Prostate gland (tissue), 2 donors: ENCODE data around the gene INPP5K. TPM values are rescaled to one million over a fixed set of nuclear protein-coding genes. Genes with fewer than 3 reads are reported as not detected.

Experiments used
- DNase-seq: peaks from one replicate; pipeline ENCODE4 v3.0.0-alpha.2; 2019; ENCODE audit warnings: low spot score
- H3K27ac ChIP-seq, 2 donors: fragments of 200-600 bp; sonication (generic); 2 replicates each; pipeline ENCODE4 v1.5.1; 2017 to 2019
- H3K27me3 ChIP-seq: fragments of 200-600 bp; sonication (generic); replicated peaks from 2 replicates; pipeline ENCODE4 v1.5.1; 2019; ENCODE audit not compliant: insufficient read depth
- H3K36me3 ChIP-seq, 2 donors: fragments of 200-600 bp; sonication (generic); 1 replicate in 1 of 2; 2 replicates in 1 of 2; pipeline versions ENCODE4 v1.5.1 to v1.8.1; 2017 to 2019
- H3K4me1 ChIP-seq: fragments of 200-600 bp; sonication (generic); replicated peaks from 2 replicates; pipeline ENCODE4 v1.5.1; 2019
- H3K4me3 ChIP-seq, 2 donors: fragments of 200-600 bp; sonication (generic); 2 replicates each; pipeline ENCODE4 v1.5.1; 2017 to 2019
- H3K9me3 ChIP-seq: fragments of 200-600 bp; sonication (generic); 2 replicates; pipeline ENCODE4 v1.5.1; 2017
- POLR2A ChIP-seq: fragments of 450-650 bp; IDR thresholded peaks from one replicate; pipeline ENCODE4 v1.6.1; 2016; ENCODE audit warnings: antibody characterized with exemption, mild to moderate bottlenecking
- POLR2AphosphoS5 ChIP-seq: sonication (generic); formaldehyde crosslinking; IDR thresholded peaks from one replicate; pipeline ENCODE4 v1.6.1; 2017; ENCODE audit warnings: antibody characterized with exemption
- WGBS: methylation state at CpG from one replicate; pipeline ENCODE4 v1.1.5; 2018; 5-methylcytosine and 5-hydroxymethylcytosine counted together
- intact Hi-C: fragments of 100-400 bp; cut with DNase I; formaldehyde crosslinking; loops from one replicate; pipeline ENCODE4 v1.14.2; 2022
- total RNA-seq, 2 donors: library from RNA; depleted of rRNA; stranded (reverse); fragments of >200 nt; gene quantifications; one replicate each; pipeline ENCODE4 v1.1.0, GENCODE V29; 2016
- TF ChIP-seq, protein P1 (sequence below), 4 experiments: fragments of 200-600 bp in 2 of 4; fragments of 450-650 bp in 2 of 4; sonication (generic) in 2 of 4; IDR thresholded peaks; 1 replicate in 3 of 4; 2 replicates in 1 of 4; pipeline ENCODE4 v1.5.1; 2016 to 2019; ENCODE audit warnings: antibody characterized with exemption in 4 of 4, mild to moderate bottlenecking in 2 of 4, moderate library complexity in 2 of 4

The INPP5K gene
- total RNA-seq, 2 donors from 2014 or later: 82.7 to 87.4 TPM

- no peak for DNase-seq
- H3K27me3 ChIP-seq: no peaks in the 10 kb centered on the region
- H3K27ac ChIP-seq: no peak overlapping the region
- intact Hi-C loops: no loop called here
- no peaks in the 10 kb centered on the region for H3K9me3 ChIP-seq
- H3K4me1 ChIP-seq: peaks cover 9% of the 10 kb centered on the region
- TF ChIP-seq, protein P1, sequence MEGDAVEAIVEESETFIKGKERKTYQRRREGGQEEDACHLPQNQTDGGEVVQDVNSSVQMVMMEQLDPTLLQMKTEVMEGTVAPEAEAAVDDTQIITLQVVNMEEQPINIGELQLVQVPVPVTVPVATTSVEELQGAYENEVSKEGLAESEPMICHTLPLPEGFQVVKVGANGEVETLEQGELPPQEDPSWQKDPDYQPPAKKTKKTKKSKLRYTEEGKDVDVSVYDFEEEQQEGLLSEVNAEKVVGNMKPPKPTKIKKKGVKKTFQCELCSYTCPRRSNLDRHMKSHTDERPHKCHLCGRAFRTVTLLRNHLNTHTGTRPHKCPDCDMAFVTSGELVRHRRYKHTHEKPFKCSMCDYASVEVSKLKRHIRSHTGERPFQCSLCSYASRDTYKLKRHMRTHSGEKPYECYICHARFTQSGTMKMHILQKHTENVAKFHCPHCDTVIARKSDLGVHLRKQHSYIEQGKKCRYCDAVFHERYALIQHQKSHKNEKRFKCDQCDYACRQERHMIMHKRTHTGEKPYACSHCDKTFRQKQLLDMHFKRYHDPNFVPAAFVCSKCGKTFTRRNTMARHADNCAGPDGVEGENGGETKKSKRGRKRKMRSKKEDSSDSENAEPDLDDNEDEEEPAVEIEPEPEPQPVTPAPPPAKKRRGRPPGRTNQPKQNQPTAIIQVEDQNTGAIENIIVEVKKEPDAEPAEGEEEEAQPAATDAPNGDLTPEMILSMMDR (IDR thresholded peaks at IDR 0.05): no peak
- TF ChIP-seq POLR2A (no peak), POLR2AphosphoS5 (no peak)
- no peak overlapping the region for H3K4me3 ChIP-seq
- H3K36me3 ChIP-seq: peaks cover 0 to 4% of the 10 kb centered on the region in 2 donors
- 90% methylated on average over 13 of the region's 13 CpGs for WGBS
Observed at GRCh38 chr17:1506649-1507267, 9.7 kb downstream of the INPP5K start.

- intact Hi-C loops: no loop called here
- Histone ChIP-seq H3K27me3 (no peaks in the 10 kb centered on the region), H3K4me3 (no peak overlapping the region), H3K27ac (no peak overlapping the region), H3K36me3 (peaks cover 0 to 4% of the 10 kb centered on the region in 2 donors), H3K4me1 (no peaks in the 10 kb centered on the region), H3K9me3 (no peaks in the 10 kb centered on the region)
- no peak for DNase-seq
- 82% methylated on average over 5 of the region's 5 CpGs for WGBS
- TF ChIP-seq POLR2A (no peak), POLR2AphosphoS5 (no peak)
- TF ChIP-seq, protein P1 (IDR thresholded peaks at IDR 0.05): no peak
Observed at GRCh38 chr17:1505586-1505985, 10.8 kb downstream of the INPP5K start.

DNA sequence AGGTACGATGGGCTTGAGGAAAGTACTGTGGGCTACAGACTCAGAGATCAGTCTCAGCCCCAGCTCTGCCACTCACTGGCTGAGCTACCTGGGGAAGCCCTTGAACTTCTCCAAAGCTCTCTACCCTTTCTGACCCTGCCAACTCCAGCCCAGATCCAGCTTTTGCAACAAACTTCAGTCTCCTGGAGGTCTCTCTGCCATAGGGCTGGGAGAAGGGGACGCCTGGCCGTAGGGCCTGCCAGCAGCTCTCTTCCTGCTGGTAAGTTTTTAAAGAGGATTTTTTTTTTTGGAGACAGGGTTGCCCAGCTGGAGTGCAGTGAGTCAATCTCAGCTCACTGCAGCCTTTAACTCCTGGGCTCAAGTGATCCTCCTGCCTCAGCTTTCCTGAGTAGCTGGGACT is 11.5 kb downstream of the INPP5K start:
- Histone ChIP-seq H3K4me3 (no peak overlapping the region), H3K27ac (no peak overlapping the region), H3K9me3 (no peaks in the 10 kb centered on the region), H3K27me3 (no peaks in the 10 kb centered on the region), H3K4me1 (no peaks in the 10 kb centered on the region), H3K36me3 (peaks cover 0 to 4% of the 10 kb centered on the region in 2 donors)
- TF ChIP-seq, protein P1 (IDR thresholded peaks at IDR 0.05): no peak
- no peak for TF ChIP-seq POLR2A
- TF ChIP-seq POLR2AphosphoS5: no peak
- DNase-seq: no peak
- intact Hi-C loops: no loop called here
- WGBS: 80% methylated on average over 3 of the region's 3 CpGs

- no peak overlapping the region for H3K27ac ChIP-seq
- intact Hi-C loops: no loop called here
- H3K4me1 ChIP-seq: no peaks in the 10 kb centered on the region
- no peak for DNase-seq
- H3K9me3 ChIP-seq: no peaks in the 10 kb centered on the region
- TF ChIP-seq POLR2AphosphoS5 (no peak), POLR2A (no peak)
- TF ChIP-seq, protein P1 (IDR thresholded peaks at IDR 0.05): no peak
- H3K36me3 ChIP-seq: peaks cover 0 to 4% of the 10 kb centered on the region in 2 donors
- WGBS: 84% methylated on average over 10 of the region's 10 CpGs
- H3K4me3 ChIP-seq: no peak overlapping the region
- H3K27me3 ChIP-seq: no peaks in the 10 kb centered on the region
Observed at GRCh38 chr17:1503699-1504098, 12.7 kb downstream of the INPP5K start.

- Histone ChIP-seq H3K27ac (no peak overlapping the region), H3K4me3 (no peak overlapping the region), H3K9me3 (no peaks in the 10 kb centered on the region), H3K4me1 (peaks cover 7% of the 10 kb centered on the region), H3K27me3 (no peaks in the 10 kb centered on the region), H3K36me3 (no peaks in the 10 kb centered on the region)
- TF ChIP-seq POLR2AphosphoS5 (no peak), POLR2A (no peak)
- TF ChIP-seq, protein P1 (IDR thresholded peaks at IDR 0.05): no peak
- WGBS: 82% methylated on average over 9 of the region's 9 CpGs
- intact Hi-C loops: no loop called here
- DNase-seq: no peak
Observed at GRCh38 chr17:1498869-1499268, 17.5 kb downstream of the INPP5K start.
